GM18526 (cell line): ENCODE results near the gene ERMAP.

Experiments
- POLR2A ChIP-seq: IDR thresholded peaks from 3 replicates; pipeline ENCODE4 v1.6.1; 2011; ENCODE audit not compliant: insufficient read length; ENCODE audit errors: extremely low read depth

Gene ERMAP

DNA sequence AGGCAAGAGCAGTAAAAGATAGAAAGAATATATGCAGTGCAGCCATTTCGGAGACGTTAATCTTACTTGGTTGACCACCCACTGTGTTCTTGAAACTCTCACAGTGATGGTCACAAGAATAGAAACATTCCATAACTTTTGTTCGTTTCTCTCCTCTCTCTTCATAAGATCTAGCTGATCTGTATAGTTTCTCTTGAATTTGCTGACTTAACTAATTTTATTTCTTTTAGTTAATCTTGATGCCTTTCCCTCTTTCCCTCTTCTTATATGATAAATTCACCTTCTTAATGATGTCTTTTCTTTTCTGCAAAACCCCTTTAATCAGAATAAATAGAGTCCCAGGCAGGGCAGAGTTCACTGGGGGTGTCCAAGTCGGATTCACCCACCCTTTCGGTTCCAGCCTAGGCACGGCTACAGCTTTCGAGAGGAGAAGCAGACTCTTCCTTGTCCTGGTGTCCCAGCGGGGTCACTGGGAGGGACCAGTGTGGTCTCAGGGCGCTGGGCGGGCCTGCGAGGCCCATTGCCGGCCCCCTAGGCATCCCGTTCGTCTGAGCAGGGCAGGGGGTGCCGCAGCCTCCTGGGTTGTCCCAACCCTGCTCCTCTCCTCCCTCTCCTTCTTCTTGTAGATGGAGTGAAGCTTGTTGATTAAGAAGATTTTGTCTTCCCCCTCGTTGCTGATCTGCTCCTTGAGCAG, 69.3 kb downstream of the ERMAP start:
- TF ChIP-seq POLR2A, result no peak

DNA sequence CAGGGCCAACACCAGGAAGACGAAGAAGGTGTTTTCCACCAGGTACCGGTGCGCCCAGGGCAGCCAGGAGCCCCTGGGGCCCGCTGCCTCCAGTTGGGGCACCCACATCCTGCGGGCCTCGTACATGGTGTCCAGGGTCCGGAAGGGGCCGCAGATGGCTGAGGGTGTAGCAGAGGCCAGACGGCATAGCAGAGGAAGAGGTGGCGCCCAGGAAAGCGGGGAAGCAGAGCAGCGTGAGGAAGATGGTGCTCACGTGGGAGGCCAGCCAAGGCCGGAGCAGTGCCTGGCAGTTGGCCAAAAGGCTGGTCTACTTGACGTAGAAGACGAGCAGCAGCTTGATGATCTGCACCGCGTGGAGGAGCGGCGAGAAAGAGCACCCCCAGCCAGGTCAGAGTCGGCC, 69.9 kb downstream of the ERMAP start:
- TF ChIP-seq POLR2A, result no peak

DNA sequence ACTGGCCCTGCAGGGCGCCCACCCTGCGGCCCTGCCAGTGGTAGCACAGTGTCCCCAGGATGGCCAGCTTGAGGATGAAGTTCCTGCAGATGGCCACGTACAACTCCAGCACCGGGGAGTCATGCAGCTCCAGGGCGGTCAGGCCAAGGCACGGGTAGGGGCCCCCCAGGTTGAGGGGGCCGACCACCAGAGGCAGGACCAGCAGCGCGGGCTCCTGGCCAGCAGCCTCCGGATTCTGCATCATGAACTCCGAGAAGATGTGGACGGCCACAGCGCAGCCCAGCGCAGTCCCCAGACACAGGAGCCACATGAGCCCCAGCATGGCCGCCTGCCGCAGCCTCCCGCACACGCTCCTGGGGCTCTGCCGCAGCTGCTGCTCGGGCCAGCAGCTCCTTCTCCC, 70.4 kb downstream of the ERMAP start:
- TF ChIP-seq POLR2A, result no peak

DNA sequence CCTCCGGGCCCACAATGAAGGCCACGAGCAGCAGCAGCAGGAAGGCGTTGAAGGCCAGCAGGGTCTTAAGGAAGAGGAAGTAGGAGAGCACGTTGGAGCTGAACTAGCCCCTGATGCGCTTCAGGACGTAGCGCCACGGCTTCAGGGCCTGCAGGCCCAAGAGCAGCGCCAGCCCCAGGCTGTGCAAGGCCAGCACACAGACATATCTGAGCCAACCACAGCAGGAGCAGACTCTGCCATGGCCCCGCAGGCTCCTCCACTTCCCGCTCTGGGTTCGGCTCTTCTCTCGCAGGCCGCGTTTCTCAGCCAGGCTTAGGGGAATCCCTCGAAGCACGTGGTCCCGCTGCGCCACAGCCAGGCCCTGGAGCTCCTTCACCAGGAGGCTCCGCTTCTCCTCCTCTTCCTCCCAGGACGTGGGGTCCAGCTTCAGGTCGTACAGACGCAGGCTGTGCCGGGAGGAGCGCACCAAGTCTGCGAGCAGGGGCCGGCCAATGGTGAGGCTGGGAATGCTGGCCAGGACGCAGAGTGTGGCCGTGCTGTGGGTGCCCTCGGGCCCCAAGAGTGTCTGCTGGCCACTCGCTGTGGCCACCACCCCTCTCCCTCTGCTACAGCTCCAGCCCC, 71.2 kb downstream of the ERMAP start:
- no peak for TF ChIP-seq POLR2A

DNA sequence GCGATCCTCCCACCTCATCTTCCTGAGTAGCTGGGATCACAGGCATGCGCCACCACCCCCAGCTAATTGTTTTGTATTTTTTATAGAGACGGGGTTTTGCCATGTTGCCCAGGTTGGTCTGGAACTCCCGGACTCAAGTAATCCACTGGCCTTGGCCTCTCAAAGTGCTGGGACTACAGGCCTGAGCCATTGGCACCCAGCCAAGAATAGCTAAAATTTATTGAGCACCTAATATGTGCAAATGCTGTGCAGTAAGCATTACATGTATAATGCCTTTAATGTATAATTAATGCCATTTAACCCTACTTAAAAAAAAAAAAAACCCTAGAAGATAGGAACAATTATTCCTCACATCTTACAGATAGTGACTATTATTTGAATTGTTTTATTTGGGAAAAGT, 72.3 kb downstream of the ERMAP start:
- no peak for TF ChIP-seq POLR2A

DNA sequence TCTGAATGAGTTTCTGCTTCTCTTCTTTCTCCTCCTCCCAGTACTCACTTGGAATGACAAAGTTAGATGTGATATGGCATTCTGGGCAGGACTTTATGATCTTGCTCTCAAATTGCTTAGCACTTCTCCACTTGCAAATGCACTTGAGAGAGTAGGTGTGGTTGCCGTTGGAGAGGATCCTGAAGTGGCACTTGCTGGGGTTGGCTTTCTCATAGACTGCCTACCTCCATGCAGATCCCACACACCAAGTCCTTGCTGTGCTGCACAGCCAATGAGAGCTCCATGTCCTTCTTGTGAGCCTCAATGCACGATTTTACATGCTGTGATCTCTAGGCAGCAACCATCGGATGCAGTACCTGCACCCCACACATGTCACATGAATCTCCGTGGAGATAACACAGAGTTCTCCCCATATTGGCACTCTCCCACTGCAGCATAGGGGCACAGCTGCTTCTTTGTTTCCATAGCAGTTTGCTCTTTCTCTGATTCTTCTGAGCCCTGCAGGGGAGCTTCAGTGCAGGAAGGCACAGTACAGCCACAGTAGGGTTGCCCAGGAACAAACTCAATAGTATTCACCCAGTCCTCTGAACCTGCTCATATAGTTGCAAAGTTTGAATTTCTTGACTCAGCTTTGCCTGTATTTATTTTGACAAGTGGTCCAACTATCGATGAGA, 74.7 kb downstream of the ERMAP start:
- no peak for TF ChIP-seq POLR2A
